HepG2 (cell line): Measurements from ENCODE around the gene PPP1R1A. TPM values are rescaled to one million over a fixed set of nuclear protein-coding genes. Genes with fewer than 3 reads are reported as not detected.

Source experiments
- GMEB1 ChIP-seq: sonication (generic); formaldehyde crosslinking; IDR thresholded peaks from 2 replicates; pipeline ENCODE4 v1.5.1; 2020; ENCODE audit warnings: missing genetic modification reagents, mild to moderate bottlenecking, borderline replicate concordance
- ISL2 ChIP-seq: sonication (generic); formaldehyde crosslinking; IDR thresholded peaks from 2 replicates; pipeline ENCODE4 v1.5.0; 2020; ENCODE audit warnings: missing genetic modification reagents
- NR2F6 ChIP-seq, 2 experiments: IDR thresholded peaks; 2 replicates each; pipeline ENCODE4 v1.6.1; 2016; ENCODE audit warnings: antibody characterized with exemption in 1 of 2, mild to moderate bottlenecking in 1 of 2
- ZNF430 ChIP-seq: sonication (generic); formaldehyde crosslinking; IDR thresholded peaks from 2 replicates; pipeline ENCODE4 v1.9.0; 2021; ENCODE audit warnings: mild to moderate bottlenecking, missing genetic modification reagents
- ZNF775 ChIP-seq: sonication (generic); formaldehyde crosslinking; IDR thresholded peaks from 2 replicates; pipeline ENCODE4 v1.4.0; 2020; ENCODE audit warnings: missing genetic modification reagents, mild to moderate bottlenecking, moderate library complexity, borderline replicate concordance
- polyA plus RNA-seq, 8 experiments: library from polyadenylated mRNA; depleted of rRNA in 3 of 8; stranded (reverse) in 7 of 8; unstranded in 1 of 8; fragments of >200 nt; fragmentation: Illumina TruSeq in 4 of 8; extraction: Trizol in 4 of 8; gene quantifications; 2 replicates each; pipeline versions ENCODE4 v1.2.1 to v1.2.3, GENCODE V29; 2011 to 2016; ENCODE audit warnings: low read depth in 4 of 8, missing spikeins in 1 of 8, mixed read lengths in 1 of 8; ENCODE audit not compliant: insufficient read depth in 1 of 8
- total RNA-seq, 5 experiments: library from RNA; depleted of rRNA; stranded (reverse); fragments of >200 nt; fragmentation: Illumina TruSeq; extraction: Trizol; gene quantifications; 2 replicates each; pipeline ENCODE4 v1.2.3, GENCODE V29; 2016; ENCODE audit warnings: low read depth in 1 of 5
- TF ChIP-seq, protein P1 (sequence below): sonication (generic); formaldehyde crosslinking; IDR thresholded peaks from 2 replicates; pipeline ENCODE4 v1.8.1; 2022; ENCODE audit warnings: low read depth, mild to moderate bottlenecking, missing genetic modification reagents

Gene PPP1R1A
- total and polyA plus RNA-seq, 2 of the 13 experiments (the other 11 are each of a cell fraction or from before 2014, with no cell fraction given), result 0.20 TPM; not detected in 1

GRCh38 chr12:54622463-54623183 lies 34.2 kb upstream of the PPP1R1A start (continued):
- TF ChIP-seq, protein P1, sequence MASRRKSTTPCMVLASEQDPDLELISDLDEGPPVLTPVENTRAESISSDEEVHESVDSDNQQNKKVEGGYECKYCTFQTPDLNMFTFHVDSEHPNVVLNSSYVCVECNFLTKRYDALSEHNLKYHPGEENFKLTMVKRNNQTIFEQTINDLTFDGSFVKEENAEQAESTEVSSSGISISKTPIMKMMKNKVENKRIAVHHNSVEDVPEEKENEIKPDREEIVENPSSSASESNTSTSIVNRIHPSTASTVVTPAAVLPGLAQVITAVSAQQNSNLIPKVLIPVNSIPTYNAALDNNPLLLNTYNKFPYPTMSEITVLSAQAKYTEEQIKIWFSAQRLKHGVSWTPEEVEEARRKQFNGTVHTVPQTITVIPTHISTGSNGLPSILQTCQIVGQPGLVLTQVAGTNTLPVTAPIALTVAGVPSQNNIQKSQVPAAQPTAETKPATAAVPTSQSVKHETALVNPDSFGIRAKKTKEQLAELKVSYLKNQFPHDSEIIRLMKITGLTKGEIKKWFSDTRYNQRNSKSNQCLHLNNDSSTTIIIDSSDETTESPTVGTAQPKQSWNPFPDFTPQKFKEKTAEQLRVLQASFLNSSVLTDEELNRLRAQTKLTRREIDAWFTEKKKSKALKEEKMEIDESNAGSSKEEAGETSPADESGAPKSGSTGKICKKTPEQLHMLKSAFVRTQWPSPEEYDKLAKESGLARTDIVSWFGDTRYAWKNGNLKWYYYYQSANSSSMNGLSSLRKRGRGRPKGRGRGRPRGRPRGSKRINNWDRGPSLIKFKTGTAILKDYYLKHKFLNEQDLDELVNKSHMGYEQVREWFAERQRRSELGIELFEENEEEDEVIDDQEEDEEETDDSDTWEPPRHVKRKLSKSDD (CRISPR knock-in tag), result no peak
- TF ChIP-seq ZNF775 (CRISPR knock-in tag) (no peak), NR2F6 (IDR thresholded peaks at IDR 0.05) (no peak), NR2F6 (CRISPR knock-in tag; IDR thresholded peaks at IDR 0.05) (no peak), ISL2 (CRISPR knock-in tag) (no peak), GMEB1 (CRISPR knock-in tag) (no peak), ZNF430 (CRISPR knock-in tag) (no peak)
- TF ChIP-seq, all 625 proteins: peak for 0
